IPS-NIHi7 (cell line): ENCODE results near the gene SEMA6B.

Experiments used
- DNase-seq: peaks from one replicate; pipeline ENCODE4 v3.0.0; 2012; ENCODE audit warnings: mixed read lengths; ENCODE audit errors: extremely low spot score

SEMA6B gene

GRCh38 chr19:4589579-4590410, 30.3 kb upstream of the SEMA6B start:
- DNase-seq = no peak

GRCh38 chr19:4588291-4588761, 28.8 kb upstream of the SEMA6B start:
- DNase-seq = no peak

GRCh38 chr19:4587527-4587926, 28.0 kb upstream of the SEMA6B start:
- no peak for DNase-seq

GRCh38 chr19:4586691-4587090, 27.2 kb upstream of the SEMA6B start:
- no peak for DNase-seq

DNA sequence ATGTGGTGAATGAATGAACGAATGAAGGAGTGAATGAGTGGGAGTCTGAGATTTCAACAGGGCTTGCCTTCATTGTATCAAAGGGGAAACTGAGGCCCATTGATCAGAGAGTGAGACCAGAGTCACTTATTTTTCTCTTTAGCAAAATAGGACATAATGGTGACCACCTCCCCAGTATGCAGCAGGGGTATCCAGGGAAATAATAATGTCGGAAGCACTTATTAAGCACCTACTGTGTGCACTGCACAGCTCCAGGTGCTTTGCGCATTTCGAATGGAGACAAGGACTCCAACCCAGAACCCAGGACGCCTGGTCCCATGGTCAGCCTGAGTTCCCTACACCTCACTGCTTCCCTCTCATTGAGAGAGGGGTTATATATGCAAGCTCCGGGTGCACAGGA, 26.8 kb upstream of the SEMA6B start:
- no peak for DNase-seq

DNA sequence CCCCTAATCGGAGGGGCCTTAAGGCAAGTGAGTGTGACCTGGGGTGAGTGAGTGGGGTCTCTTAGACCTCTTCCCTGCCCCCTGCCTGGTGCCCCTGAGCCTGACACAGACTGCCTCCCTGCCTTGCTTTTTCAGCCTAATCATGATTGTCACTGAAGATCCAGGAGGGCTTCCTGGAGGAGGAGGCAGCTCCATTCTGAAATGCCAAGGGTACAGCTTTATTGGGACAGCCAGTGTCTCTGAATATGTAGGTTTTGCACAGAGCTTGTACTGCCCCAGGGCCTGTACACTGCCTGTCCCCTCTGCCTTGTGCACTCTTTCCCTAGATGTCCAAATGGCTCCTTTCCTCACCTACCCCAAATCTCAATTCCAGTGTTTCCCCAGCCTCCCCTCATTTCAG, 26.1 kb upstream of the SEMA6B start:
- no peak for DNase-seq

DNA sequence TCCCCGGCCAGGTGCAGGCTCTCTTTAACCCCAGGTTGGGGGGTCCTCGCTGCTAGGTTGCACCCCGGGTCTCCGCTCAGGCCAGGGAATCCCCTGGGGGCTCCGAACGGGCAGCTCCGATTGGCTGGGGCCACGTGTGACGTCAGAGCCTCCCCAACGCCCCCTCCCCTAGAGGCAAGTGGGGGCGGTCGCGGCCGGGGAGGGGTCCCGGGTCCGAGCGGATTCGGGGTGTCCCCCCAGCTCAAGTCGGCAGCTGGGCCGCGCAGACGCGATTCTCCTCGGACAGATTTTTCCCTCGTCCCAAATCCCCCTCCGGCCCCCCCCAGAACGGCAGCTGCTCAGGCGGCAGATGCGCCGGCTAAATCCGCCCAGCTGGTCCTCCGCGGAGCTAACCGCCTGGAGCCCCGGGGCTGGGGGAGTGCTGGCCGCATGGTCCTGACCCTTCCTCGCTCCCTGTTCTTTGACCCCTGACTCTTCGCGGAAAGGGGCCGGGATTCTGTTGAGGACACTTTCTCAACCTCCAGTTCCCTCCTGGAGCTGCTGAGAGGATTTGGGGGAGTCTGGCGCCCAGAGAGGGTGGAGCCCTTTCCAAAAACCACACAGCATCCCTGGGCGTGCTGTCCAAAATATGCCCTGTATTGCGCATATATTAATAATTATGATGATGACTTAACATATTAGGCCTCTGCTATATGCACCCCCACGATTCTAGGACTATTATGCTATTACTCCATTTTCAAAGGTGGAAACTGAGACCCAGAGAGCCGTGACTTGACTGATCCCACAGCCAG, 25.4 kb upstream of the SEMA6B start:
- peak; percentile 65 for DNase-seq

DNA sequence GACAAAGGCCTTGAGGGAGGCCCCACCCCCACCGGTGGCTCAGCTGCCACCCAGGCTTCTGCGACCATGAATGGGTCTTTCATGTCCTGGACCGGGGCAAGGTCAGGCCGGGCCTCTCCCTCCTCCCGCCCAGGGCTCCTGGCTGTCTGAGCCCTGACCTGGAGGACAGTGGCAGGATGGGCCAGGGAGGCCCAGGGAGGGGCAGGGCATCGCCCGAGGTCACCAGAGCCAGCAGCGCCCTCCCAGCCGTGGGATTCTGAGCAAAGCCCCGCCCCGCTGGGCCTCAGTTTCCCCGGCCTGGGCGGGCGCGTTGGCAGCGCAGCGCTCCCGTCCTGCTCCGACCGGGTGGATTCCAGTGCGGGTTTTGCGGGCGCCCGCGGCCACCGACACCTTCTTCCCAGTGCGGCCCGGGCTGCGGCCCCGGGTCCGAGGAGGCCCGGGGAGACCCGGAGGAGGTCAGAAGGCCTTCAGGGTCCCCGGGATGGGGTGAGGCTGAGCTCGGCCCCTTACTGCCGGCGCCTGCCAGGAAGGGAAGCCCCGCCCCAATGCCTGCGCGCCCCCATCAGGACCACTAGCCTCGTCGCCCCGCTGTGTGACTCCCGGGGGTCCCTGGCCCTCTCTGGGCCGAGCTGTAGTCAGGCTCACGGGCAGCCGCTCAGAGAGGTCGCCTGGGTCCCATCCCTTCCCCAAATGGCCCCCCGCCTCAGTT, 24.6 kb upstream of the SEMA6B start:
- peak; percentile 68 for DNase-seq

- no peak for DNase-seq
These were observed 23.7 kb upstream of the SEMA6B start for GRCh38 chr19:4582980-4583842.

DNA sequence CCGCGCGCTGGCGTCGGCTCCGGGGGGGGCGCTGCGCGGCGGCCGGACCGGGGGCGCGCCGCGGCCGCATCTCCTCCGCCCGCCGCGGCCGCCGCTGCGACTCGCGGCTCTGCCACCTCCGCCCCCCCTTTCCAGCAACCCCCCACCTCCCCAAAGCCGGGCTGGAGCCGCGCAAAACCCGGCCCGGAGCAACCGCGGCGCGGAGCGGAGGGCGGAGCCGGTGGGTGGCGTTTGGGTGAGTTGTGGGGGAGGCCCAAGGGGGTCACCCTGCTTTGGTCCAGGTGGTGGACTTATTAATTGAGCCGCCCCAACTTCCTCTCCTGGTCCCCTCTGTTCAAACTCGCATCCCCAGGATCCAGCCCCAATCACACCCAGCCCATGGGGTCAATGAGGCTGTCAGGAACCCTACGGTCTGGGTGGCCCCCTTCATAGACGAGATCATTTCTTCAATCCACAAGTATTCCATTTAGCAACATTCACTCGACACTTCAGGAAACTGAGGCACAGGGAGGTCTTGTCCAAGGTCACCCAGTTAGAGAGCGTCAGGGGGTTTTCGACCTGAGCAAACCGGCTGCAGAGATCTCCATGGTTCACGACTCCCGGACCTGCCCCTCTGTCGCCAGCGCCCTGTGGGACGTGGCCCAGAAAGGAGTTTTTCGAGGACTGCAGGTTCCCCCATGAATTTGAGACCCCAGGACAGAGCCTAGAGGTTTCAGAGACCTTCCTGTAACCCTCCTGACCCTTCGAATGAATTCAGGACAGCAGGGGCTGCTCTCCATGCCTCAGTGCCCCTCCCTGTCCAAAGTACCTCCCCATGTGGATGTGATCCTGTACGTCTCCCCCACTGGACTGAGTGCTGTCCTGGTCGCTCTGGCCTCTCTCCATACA, 22.4 kb upstream of the SEMA6B start:
- DNase-seq = peak; percentile 80

DNA sequence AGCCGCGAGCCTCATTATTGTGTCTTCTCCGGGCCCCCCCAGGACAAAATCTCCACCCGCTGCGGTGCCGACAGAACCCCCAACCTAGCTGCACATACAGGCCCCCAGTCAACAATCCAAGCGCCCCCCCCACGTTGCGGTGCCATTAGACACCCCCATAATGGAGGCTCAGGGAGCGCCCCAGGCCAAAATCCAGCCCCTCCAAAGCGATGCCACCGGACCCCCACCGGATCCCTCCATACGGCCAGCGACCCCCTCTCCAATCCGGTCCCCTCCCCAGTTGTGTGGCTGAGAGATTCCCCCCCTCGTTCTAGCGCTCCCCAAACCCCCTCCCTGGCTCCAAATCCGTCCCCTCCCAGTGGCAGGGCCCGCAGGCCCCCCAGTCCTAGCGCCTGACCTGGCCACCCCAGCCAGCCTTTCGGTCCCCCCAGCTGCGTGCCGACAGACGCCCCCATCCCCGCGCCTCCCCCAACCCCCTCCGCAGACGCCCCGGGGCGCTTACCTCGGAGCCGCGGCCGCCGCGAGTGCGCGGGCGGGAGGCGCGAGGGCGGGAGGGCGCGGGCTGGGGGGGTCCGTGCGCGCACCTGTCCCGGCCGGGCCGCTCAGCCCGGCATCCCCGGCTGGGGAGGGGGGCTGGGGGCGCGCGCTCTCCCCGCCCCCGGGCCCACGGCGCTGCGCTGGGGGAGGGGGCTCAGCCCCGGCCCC, 21.6 kb upstream of the SEMA6B start:
- peak; percentile 63 for DNase-seq

DNA sequence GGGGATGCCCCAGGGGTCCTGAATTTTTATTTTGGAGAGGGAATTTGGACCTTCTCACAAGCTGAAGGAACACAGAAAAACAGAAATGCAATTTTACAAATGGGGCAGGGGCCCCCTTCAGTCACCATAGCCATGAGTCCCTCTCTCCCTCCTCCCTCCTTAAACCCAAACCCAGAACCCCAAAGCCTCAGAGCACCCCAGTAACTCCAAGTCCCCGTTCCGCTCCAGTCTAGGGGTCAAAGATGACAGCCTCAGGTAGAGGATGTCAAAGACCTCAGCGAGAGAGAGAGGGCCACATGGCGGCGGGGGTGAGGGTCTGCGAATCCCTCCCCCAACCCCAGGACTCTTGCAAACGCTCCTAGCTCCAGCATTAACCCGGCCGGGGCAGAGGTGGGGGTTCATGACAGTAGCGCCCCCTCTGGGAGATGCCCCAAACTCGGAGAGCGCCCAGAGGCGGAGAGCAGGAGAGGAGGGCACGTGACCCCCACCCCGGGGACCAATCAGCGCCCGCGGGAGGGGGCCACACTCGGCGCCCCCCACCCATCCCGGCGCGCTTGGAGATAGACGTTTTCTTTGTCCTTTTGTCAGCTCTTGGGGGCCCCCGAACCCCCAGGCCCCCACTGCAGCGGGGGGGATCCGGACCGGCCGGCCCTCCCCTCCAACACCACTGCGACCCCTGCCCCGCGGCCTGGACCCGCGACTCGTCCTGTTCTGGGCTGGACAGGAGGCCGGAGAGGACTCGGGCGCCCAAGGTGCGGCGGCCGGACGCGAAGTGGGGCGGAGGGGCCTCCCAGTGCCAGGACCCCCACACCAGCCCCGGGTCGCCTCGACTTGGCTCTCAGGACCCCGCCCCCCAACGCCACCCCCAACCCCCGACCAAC, 20.8 kb upstream of the SEMA6B start:
- DNase-seq = peak; percentile 71

DNA sequence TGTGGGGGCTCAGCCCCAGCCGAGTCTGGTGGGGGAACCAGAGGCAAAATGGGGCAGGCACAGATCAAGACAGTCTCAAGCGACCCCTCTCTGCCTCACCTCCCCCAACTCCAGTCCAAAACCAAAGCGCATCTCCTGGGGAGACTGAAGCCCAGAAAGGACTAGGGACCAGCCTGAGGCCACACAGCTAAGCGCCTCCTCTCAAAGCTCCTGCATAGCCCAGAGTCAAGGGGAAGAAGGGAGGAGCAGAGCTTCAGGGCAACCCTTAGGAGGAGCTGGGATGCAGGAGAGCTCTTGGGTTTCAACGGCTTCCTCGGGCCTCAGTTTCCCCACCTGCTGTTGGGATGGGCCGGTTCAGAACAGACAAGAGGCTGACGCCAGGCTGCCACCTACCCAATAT, 19.9 kb upstream of the SEMA6B start:
- no peak for DNase-seq

DNA sequence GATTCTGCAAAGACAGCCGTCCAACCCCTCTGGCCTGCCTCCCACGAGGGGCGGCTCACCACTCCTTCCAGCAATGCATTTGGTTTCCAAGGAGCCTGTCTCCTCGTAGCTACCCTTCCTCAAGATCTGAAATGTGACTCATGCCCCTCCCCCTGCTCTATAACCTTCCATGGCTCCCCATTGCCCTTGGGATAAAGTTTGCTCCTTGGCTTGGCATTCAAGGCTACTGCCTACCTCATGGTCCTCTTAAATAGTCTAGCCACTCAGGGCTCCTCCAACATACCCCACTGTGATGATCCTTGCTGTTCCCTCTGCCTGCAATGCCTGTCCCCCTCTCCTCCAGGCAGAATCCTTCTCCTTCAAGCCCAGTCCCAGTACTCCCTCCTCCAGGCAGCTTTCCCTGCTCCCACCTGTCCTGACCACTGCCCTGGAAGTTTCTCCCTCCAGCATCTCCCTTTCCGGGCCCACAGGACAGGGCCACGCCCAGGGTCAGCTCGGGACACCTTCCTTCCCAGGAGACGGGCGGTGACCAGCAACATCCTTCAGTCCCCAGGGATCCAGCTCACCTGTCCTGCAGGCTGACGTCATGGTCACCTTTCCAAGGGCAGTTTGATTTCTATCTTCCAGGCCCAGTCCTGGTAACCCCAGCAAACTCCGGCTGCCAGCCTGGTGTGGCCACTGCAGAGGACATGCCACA, 19.2 kb upstream of the SEMA6B start:
- no peak for DNase-seq

DNA sequence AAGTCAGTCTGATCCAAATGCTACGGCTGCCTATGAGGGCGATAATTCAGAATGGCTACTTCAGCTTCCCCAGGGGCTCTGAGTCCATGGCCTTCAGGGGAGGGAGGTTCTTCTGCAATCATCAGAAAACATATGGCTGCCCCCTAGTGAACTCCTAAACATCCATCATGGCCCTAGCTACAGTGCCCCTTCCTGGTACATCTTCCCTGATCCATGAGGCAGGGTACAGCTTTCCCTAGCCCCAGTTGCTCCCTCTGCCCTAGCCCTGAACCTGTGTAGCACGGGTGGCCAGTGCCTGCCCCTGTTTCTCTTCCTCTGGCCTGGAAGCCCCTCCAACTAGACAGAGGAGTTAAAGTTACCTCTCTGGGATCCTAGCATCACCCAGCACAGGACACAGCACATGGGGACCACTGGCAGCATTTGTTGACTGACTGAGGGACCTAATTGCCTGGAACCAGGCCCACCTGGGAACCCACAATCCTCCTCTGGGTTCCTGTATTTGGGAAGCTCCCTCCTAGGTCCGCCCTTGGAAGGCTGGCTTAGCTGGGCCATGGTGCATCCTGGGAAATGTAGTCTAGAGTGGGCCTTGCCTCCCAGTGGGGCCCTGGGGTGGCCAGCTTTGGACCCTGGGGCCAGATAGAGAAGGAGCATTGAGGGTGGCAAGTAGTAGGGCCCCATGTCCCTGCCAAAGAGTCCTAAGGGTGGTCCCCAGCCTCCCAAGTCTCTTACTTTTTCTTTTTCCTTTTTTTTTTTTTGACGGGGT, 17.7 kb upstream of the SEMA6B start:
- peak; percentile 67 for DNase-seq

DNA sequence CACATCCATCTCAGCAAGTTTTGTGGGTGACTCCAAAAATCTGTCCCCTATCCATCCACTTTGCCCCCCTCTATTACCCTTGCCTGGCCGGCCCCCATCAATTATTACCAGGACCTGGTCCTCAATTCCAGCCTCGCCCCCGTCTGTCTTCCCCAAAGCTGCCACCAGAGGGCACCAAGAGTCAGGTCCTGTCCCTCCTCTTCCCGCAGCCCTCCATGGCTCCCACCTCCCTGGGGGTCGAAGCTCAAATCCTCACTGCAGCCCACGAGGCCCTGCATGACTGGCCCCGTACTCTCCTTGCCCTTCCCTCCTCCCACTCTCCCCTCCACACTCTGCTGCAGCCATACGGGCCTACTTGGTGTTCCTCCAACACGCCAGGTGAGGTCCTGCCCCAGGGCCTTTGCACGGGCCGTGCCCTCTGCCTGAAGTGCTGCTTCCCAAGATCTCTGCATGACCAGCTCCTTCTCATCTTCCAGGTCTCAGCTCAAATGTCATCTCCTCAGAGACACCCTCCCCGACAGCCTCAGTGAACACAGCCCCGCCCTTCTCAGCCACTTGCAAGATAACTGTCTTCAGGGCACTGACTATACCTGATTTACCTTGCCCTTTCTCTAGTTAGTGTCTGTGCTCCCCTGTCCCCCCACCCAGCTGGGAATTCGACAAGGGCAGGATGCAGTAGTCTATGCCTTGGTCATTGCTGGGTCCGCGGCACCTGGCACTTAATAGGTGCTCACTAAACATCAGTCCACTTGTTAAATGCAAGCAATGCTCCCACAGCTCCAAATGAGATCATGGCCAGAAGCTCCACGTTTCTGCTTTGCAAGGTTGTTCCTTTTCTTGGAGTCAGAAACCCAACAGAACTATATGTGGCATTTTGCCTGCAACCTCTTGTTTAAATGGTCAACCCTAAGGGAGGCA, 16.8 kb upstream of the SEMA6B start:
- peak; percentile 76 for DNase-seq
